GM15510 (cell line): ENCODE measurements around the gene MAP2K1.

Experiments
- POLR2A ChIP-seq: IDR thresholded peaks from 3 replicates; pipeline ENCODE4 v1.6.1; 2011; ENCODE audit warnings: borderline replicate concordance; ENCODE audit not compliant: insufficient read length; ENCODE audit errors: extremely low read depth

The MAP2K1 gene

GRCh38 chr15:66440501-66440900 is 53.8 kb downstream of the MAP2K1 start:
- TF ChIP-seq POLR2A: no peak

DNA sequence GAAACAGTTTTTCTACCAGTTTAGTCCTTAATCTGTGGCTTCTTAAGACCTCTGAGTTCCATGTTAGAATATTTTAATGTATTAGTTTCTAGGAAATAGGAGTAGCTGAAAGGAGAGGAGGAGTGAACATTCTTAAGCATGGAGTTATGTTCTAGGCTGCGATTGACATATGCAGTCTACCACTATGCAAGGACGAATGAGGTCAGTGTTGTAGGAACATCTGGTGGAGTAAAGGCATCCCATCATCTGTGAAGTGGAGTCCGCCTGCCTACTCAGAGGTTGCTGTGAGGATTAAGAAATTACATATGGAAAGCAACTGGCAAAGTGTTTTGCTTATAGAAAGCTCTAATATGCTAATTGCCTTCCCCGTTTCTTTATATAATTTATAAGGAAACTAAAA is 65.7 kb downstream of the MAP2K1 start:
- TF ChIP-seq POLR2A: no peak

GRCh38 chr15:66452971-66453580 is 66.4 kb downstream of the MAP2K1 start:
- TF ChIP-seq POLR2A: no peak

- TF ChIP-seq POLR2A: no peak
Observed at GRCh38 chr15:66454143-66454542, 67.4 kb downstream of the MAP2K1 start.

DNA sequence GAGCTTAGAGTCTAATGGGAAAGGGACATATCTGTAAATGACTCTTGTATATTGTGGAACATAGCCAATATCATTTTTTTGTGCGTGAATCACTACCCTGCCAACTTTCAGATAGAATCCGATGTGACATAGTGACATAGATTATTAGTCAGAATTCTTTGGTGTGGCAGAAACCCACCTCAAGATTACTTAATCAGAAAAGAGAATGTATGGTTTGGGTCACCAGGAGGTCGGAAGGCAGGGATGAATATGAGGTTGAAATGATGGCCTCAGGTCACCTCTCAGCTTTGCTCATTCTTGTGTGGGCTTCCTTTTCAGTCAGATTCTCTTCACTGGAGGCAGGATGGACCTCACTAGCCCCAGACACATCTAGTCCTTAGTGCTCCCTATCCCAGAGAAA is 69.5 kb downstream of the MAP2K1 start:
- TF ChIP-seq POLR2A: no peak

GRCh38 chr15:66459818-66460615 is 73.3 kb downstream of the MAP2K1 start:
- TF ChIP-seq POLR2A: no peak

DNA sequence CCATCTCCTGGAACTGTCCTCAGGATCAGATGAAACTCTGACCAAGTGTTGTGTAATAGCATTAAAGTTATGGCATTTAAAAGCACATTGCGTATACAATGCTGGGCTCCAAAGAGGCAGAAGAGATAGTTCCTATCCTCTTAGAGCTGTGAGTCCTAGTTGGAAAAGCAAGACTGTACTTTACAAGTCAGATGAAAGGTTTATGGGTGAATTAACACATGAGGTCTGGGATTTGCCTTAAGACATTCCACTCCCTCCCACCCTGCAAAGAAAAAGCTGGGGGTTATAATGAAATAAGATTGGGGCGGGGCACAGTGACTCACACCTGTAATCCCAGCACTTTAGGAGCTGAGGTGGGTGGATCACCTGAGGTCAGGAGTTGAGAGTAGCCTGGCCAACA is 75.2 kb downstream of the MAP2K1 start:
- no peak for TF ChIP-seq POLR2A

- TF ChIP-seq POLR2A: no peak
Observed at GRCh38 chr15:66462627-66463026, 75.9 kb downstream of the MAP2K1 start.

GRCh38 chr15:66472176-66472999 is 85.7 kb downstream of the MAP2K1 start:
- TF ChIP-seq POLR2A: no peak

DNA sequence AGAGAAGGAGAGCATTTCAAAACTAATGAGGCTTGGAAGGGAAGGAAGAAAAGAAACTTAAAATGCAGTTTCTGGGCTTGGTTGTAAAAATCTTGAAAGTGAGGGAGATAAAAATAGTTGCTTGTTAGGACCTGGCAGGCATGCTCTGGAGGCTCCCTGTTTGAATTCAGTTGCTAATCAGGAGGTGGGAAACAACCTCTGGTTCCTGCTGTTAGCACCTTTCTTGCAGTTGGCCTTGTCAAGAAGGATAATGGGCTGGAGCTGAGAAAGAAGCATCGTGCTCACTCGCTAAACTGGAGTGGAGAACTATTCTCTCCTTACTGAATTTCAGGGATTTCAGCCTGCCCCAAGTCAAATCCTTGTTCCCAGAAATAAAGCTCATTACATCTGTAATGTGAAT is 87.4 kb downstream of the MAP2K1 start:
- no peak for TF ChIP-seq POLR2A

- no peak for TF ChIP-seq POLR2A
Observed at GRCh38 chr15:66474963-66475362, 88.3 kb downstream of the MAP2K1 start.

DNA sequence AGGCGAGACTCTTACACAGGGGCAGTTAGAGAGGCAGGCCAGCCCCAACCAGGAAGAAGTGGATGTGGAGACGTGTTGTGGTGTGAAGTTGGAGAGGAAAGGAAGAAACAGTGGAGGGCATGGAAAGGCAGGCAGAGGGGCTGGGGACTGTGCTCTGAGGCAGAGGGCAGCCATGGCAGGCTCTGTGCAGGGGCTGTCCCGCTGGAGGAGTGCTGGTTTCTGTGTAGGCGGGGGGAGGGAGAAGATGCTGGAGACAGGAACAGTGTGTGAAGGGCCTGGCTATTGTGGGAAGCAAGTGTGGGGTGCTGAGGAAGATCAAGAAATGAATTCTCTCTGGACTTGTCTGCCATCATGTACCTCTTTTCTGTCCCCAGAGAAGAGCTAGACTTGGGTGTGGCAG is 89.8 kb downstream of the MAP2K1 start:
- TF ChIP-seq POLR2A: no peak

GRCh38 chr15:66477011-66477410 is 90.3 kb downstream of the MAP2K1 start:
- TF ChIP-seq POLR2A: no peak

DNA sequence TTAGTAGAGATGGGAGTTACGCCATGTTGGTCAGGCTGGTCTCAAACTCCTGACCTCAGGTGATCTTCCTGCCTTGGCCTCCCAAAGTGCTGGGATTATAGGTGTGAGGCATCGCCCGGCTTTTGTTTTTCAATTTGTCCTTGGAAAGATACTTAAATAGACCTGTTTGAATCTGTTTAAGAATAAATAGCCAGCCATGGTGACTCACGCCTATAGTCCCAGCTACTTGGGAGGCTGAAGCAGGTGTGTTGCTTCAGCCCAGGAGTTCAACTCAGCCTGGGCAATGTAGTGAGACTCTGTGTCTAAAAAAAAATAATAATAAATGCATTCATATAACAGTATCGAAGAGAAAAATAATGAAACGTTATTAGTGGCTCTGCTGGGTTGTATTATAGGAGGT is 93.6 kb downstream of the MAP2K1 start:
- TF ChIP-seq POLR2A: no peak

- TF ChIP-seq POLR2A: no peak
Observed at GRCh38 chr15:66481107-66481856, 94.6 kb downstream of the MAP2K1 start.
